Panc1 (cell line): ENCODE measurements around the gene TMEM131L. TPM values are rescaled to one million over a fixed set of nuclear protein-coding genes. Genes with fewer than 3 reads are reported as not detected.

Experiments
- ATAC-seq: fragments of 200-7000 bp; cut with Tn5 transposase; 2 replicates; pipeline ENCODE4 v1.9.1; 2020; ENCODE audit warnings: mild to moderate bottlenecking, moderate library complexity
- BruUV-seq: library from RNA; stranded (reverse); fragments of 400-500 nt; replicated peaks from 2 replicates; lab custom pipeline; 2021; lab: Mats Ljungman, UMichigan
- CTCF ChIA-PET: fragments of 300-600 bp; sonication (Branson Sonifier 250); formaldehyde crosslinking; loops from one replicate; lab custom pipeline; 2022; ENCODE audit warnings: antibody characterized with exemption; lab: Charles Lee
- POLR2A ChIA-PET: fragments of 300-600 bp; sonication (Branson Sonifier 250); formaldehyde crosslinking; loops from one replicate; lab custom pipeline; 2022; ENCODE audit warnings: antibody characterized with exemption; lab: Charles Lee
- DNase-seq: peaks from one replicate; pipeline ENCODE4 v3.0.0-alpha.2; 2010; ENCODE audit warnings: low read depth, low spot score
- H3K27ac ChIP-seq: 2 replicates; pipeline ENCODE4 v1.5.1; 2011; ENCODE audit warnings: mild to moderate bottlenecking, low read length, inconsistent platforms
- H3K27me3 ChIP-seq: fragments of 200-500 bp; sonication (Bioruptor generic); 2 replicates; pipeline ENCODE4 v1.6.0; 2014; ENCODE audit warnings: low read length, inconsistent platforms; ENCODE audit not compliant: control insufficient read depth, insufficient read depth
- H3K36me3 ChIP-seq: fragments of 200-500 bp; sonication (Bioruptor generic); 2 replicates; pipeline ENCODE4 v1.5.1; 2014; ENCODE audit warnings: inconsistent platforms, mild to moderate bottlenecking, low read length, moderate library complexity; ENCODE audit not compliant: control insufficient read depth, insufficient read depth
- H3K4me1 ChIP-seq: 2 replicates; pipeline ENCODE4 v1.5.1; 2011; ENCODE audit warnings: inconsistent platforms, mild to moderate bottlenecking, low read length, moderate library complexity; ENCODE audit not compliant: control insufficient read depth, insufficient read depth
- H3K4me3 ChIP-seq, 2 experiments: 2 replicates each; pipeline ENCODE4 v1.5.1; 2011 to 2012; ENCODE audit warnings: low read depth in 2 of 2, low read length in 2 of 2, mild to moderate bottlenecking in 2 of 2, inconsistent platforms in 1 of 2, moderate library complexity in 1 of 2
- H3K9me3 ChIP-seq: fragments of 200-500 bp; sonication (Bioruptor generic); 2 replicates; pipeline ENCODE4 v1.5.1; 2014; ENCODE audit warnings: low read depth, mild to moderate bottlenecking, inconsistent platforms, low read length, moderate library complexity; ENCODE audit not compliant: control insufficient read depth, insufficient read depth
- CTCF ChIP-seq: fragments of 450-650 bp; IDR thresholded peaks from 2 replicates; pipeline ENCODE4 v1.5.1; 2017; ENCODE audit warnings: mild to moderate bottlenecking
- POLR2AphosphoS5 ChIP-seq: IDR thresholded peaks from 2 replicates; pipeline ENCODE4 v1.6.1; 2012; ENCODE audit warnings: mild to moderate bottlenecking, low read depth, low read length, moderate library complexity
- REST ChIP-seq, 2 experiments: IDR thresholded peaks; 2 replicates each; pipeline ENCODE4 v1.6.1; 2011 to 2012; ENCODE audit warnings: low read depth in 2 of 2, control low read depth in 1 of 2, low read length in 1 of 2, mild to moderate bottlenecking in 1 of 2, moderate library complexity in 1 of 2; ENCODE audit not compliant: insufficient read depth in 1 of 2
- SIN3A ChIP-seq: IDR thresholded peaks from 2 replicates; pipeline ENCODE4 v1.6.1; 2012; ENCODE audit warnings: low read depth, mild to moderate bottlenecking, low read length, moderate library complexity, borderline replicate concordance; ENCODE audit not compliant: insufficient read depth
- TCF7L2 ChIP-seq: IDR thresholded peaks from 2 replicates; pipeline ENCODE4 v1.6.1; 2011; ENCODE audit warnings: mild to moderate bottlenecking, low read depth, low read length, inconsistent platforms
- in situ Hi-C: cut with HindIII; loops from 2 replicates; pipeline ENCODE4 v1.10.0; 2016; ENCODE audit warnings: low sequenced_read_pairs, low pct_unique_long_range_greater_than_20kb
- intact Hi-C: fragments of 100-400 bp; cut with micrococcal nuclease; formaldehyde crosslinking; loops from one replicate; pipeline ENCODE4 v1.10.0; 2022; ENCODE audit not compliant: unreplicated experiment
- total RNA-seq: library from RNA; stranded (reverse); gene quantifications from one replicate; pipeline ENCODE4 v1.2.1, GENCODE V29; 2021; ENCODE audit not compliant: unreplicated experiment

TMEM131L gene
- total RNA-seq, 1 experiment from 2014 or later = 13.5 TPM

- no peaks in the 10 kb centered on the region for H3K9me3 ChIP-seq
- H3K4me1 ChIP-seq = no peaks in the 10 kb centered on the region
- POLR2A ChIA-PET = no interaction called here
- TF ChIP-seq SIN3A (no peak), TCF7L2 (no peak), POLR2AphosphoS5 (no peak)
- no peak overlapping the region for H3K27ac ChIP-seq
- CTCF ChIA-PET = interaction anchor here (0.6 kb wide), 1 partner anchor 683 kb away, joined by 3 read pairs; no protein-coding TSS in a partner anchor
- H3K4me3 ChIP-seq = no peak overlapping the region
- no peaks in the 10 kb centered on the region for H3K36me3 ChIP-seq
- intact Hi-C loops (no loop called here), in situ Hi-C loops (no loop called here)
- ATAC-seq = no peak
- no peaks in the 10 kb centered on the region for H3K27me3 ChIP-seq
- no TSS peak for BruUV-seq
- no peak for DNase-seq
These were observed 154.2 kb downstream of the TMEM131L start for GRCh38 chr4:153620352-153620751.

- CTCF ChIA-PET = no interaction called here
- in situ Hi-C loops = no loop called here
- TF ChIP-seq CTCF = no peak
- no peak for TF ChIP-seq REST (IDR thresholded peaks at IDR 0.05; ENCODE audit: insufficient read depth in 1 of 2, low read depth in 2 of 2, low read length in 1 of 2)
- TF ChIP-seq SIN3A = no peak
- no peak for TF ChIP-seq TCF7L2
- no peak for TF ChIP-seq POLR2AphosphoS5
These were observed 155.9 kb downstream of the TMEM131L start for GRCh38 chr4:153622093-153622492.

DNA sequence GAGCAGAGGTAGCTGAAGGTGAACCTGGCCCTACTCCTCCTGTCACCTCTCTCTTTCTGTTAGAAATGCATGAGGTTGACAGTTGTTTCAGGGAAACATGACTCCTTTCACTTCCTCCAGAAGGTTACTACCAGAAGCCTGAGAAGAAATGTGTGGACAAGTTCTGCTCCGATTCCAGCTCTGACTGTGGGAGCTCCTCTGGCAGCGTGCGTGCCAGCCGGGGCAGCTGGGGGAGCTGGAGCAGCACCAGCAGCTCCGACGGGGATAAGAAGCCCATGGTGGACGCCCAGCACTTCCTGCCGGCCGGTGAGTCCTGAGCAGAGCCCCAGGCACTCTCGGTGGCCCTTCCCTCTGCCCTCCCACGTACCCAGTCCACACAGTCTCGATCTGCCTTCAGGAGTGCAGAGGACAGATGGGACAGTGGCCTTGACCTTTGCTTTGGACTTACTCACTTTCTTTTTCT, 156.6 kb downstream of the TMEM131L start:
- H3K36me3 ChIP-seq = no peaks in the 10 kb centered on the region
- intact Hi-C loops = no loop called here
- ChIA-PET CTCF (no interaction called here), POLR2A (no interaction called here)
- no peak overlapping the region for H3K27ac ChIP-seq
- H3K4me1 ChIP-seq = no peaks in the 10 kb centered on the region
- no peaks in the 10 kb centered on the region for H3K9me3 ChIP-seq
- no peak for ATAC-seq
- in situ Hi-C loops = no loop called here
- TF ChIP-seq CTCF = no peak
- no peak for TF ChIP-seq SIN3A
- TF ChIP-seq POLR2AphosphoS5 = no peak
- TF ChIP-seq TCF7L2 = no peak
- DNase-seq = no peak
- no TSS peak for BruUV-seq
- no peaks in the 10 kb centered on the region for H3K27me3 ChIP-seq
- H3K4me3 ChIP-seq = no peak overlapping the region

More at GRCh38 chr4:153622093-153622492, 155.9 kb downstream of the TMEM131L start:
- intact Hi-C loops = no loop called here
- BruUV-seq = no TSS peak
- DNase-seq = no peak
- Histone ChIP-seq H3K4me3 (no peak overlapping the region), H3K9me3 (no peaks in the 10 kb centered on the region), H3K27me3 (no peaks in the 10 kb centered on the region), H3K27ac (no peak overlapping the region), H3K4me1 (no peaks in the 10 kb centered on the region), H3K36me3 (no peaks in the 10 kb centered on the region)
- ATAC-seq = no peak
- POLR2A ChIA-PET = interaction anchor here (0.6 kb wide), 1 partner anchor 721 kb away, joined by 3 read pairs; no protein-coding TSS in a partner anchor
